Measurements from ENCODE around the gene NUDT22.
A peak's percentile ranks its signal among the peaks of the same experiment; 100 is the strongest.

GRCh38 chr11:64181506-64182411 lies 44.3 kb upstream of the NUDT22 start:
- no peak for TF ChIP-seq CTCF (IDR thresholded peaks at IDR 0.05)
- peak; percentile 43 for TF ChIP-seq POLR2A (IDR thresholded peaks at IDR 0.05; ENCODE audit: low read depth)
- TF ChIP-seq POLR2AphosphoS5 (IDR thresholded peaks at IDR 0.05) = peak; percentile 98 to 100
